ENCODE results near the gene TRIM46. TPM values are rescaled to one million over a fixed set of nuclear protein-coding genes. Genes with fewer than 3 reads are reported as not detected.

Gene TRIM46
- total and polyA plus RNA-seq, 9 of the 15 experiments (the other 6 are each of a cell fraction or from before 2014, with no cell fraction given): 0.05 to 0.60 (median 0.16) TPM; not detected in 3

GRCh38 chr1:155167166-155168104, 6.2 kb upstream of the TRIM46 start (continued):
- TF ChIP-seq HDAC2 (IDR thresholded peaks at IDR 0.05) (0 out of 2 replicates have a peak, but pooled peaks have one; percentile 28), MBD1 (CRISPR knock-in tag; IDR thresholded peaks at IDR 0.05) (no peak), CTCFL (IDR thresholded peaks at IDR 0.05; ENCODE audit: borderline replicate concordance, insufficient read depth, low read depth, low read length, poor library complexity, severe bottlenecking) (peak; percentile 62), TEAD1 (CRISPR knock-in tag; IDR thresholded peaks at IDR 0.05) (peak in 1 of 2 experiments; percentile 42; a peak in 1 of 4 replicates), ZNF830 (CRISPR knock-in tag; IDR thresholded peaks at IDR 0.05) (no peak), ZBTB17 (CRISPR knock-in tag; IDR thresholded peaks at IDR 0.05) (0 out of 2 replicates have a peak, but pooled peaks have one; percentile 43), NBN (IDR thresholded peaks at IDR 0.05; ENCODE audit: low read depth) (0 out of 2 replicates have a peak, but pooled peaks have one; percentile 12), HCFC1 (IDR thresholded peaks at IDR 0.05; ENCODE audit: low read depth, low read length) (0 out of 2 replicates have a peak, but pooled peaks have one; percentile 34), SP1 (CRISPR knock-in tag; IDR thresholded peaks at IDR 0.05) (peak; percentile 42; the same call in 1 of the 2 replicates), SMARCA4 (IDR thresholded peaks at IDR 0.05) (0 out of 2 replicates have a peak, but pooled peaks have one; percentile 31), JUND (IDR thresholded peaks at IDR 0.05; ENCODE audit: borderline replicate concordance, low read depth, low read length) (peak; percentile 43), JUND (tag; IDR thresholded peaks at IDR 0.05; ENCODE audit: borderline replicate concordance, low read depth, low read length) (peak; percentile 54; the same call in 1 of the 3 replicates), GTF3C2 (IDR thresholded peaks at IDR 0.05; ENCODE audit: borderline replicate concordance, extremely low read depth, insufficient read length) (no peak)
